ENCODE measurements around the gene TMEM266.
"Not testable (repeated sequence)": the region's sequence is repeated elsewhere in the genome, so short reads cannot be mapped to it uniquely, and the experiment has no call there.

TMEM266 gene

DNA sequence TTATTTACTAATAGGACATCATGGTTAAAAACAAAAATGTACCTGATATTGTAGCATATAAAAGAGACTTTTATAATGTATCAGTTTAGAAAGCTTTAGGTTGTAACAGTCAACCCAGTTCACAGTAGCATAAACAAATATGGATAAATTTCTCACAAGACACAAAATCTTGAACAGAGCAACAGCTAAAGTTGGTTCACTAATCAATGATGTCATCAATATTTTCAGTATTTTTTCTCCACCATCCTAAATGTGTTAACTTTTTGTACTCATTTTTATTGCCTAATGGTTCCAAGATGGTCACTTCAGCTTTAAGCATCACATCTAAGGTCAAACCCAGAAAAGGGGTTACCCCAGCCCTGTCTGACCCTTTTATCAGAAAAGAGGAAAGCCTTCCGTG, 26.3 kb upstream of the TMEM266 start:
- no peak overlapping the region for H3K4me3 ChIP-seq (ENCODE audit: low read depth, low read length)
- no peak for DNase-seq (ENCODE audit: low read depth)
- TF ChIP-seq, protein P1, sequence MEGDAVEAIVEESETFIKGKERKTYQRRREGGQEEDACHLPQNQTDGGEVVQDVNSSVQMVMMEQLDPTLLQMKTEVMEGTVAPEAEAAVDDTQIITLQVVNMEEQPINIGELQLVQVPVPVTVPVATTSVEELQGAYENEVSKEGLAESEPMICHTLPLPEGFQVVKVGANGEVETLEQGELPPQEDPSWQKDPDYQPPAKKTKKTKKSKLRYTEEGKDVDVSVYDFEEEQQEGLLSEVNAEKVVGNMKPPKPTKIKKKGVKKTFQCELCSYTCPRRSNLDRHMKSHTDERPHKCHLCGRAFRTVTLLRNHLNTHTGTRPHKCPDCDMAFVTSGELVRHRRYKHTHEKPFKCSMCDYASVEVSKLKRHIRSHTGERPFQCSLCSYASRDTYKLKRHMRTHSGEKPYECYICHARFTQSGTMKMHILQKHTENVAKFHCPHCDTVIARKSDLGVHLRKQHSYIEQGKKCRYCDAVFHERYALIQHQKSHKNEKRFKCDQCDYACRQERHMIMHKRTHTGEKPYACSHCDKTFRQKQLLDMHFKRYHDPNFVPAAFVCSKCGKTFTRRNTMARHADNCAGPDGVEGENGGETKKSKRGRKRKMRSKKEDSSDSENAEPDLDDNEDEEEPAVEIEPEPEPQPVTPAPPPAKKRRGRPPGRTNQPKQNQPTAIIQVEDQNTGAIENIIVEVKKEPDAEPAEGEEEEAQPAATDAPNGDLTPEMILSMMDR (IDR thresholded peaks at IDR 0.05; ENCODE audit: low read depth, low read length, missing control alignments) = no peak

DNA sequence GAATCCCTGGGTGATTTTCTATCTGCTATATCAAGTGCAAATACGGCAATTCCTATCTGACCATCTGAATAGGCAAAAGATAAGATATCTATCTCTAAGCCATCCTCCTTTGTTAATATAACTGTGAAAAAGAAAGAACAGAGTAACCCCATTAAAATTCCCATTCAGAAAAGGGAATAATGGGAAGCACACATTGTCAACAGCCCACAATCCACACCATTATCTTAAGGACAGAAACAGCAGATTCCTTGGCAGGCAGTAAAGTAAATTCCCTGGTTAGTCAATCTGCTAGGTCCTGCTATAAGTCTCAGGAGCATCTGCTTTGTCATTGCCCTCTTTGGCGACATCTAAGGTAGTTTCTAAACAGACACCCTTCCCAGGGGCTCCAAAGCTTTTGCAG, 25.7 kb upstream of the TMEM266 start:
- DNase-seq (ENCODE audit: low read depth) = no peak
- TF ChIP-seq, protein P1 (IDR thresholded peaks at IDR 0.05; ENCODE audit: low read depth, low read length, missing control alignments) = no peak
- H3K4me3 ChIP-seq (ENCODE audit: low read depth, low read length) = no peak overlapping the region

DNA sequence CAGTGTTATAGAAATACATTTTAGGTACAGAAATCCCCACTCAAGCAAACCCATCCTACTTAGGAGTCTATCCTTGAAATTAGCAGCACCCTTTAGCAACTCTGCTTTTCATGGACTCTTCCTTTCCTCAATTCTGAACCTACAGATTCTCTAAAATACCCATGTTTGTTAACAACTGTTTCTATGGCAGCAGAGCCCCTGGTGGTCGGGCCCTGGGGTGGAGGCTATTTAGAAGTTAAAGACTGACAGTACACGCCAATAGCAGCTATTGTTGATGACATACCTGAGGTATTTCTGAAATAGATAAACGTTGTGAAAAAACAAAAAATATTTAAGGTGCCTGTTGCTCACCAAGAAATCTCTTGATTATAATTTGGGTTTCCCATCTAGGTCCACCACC, 24.2 kb upstream of the TMEM266 start:
- DNase-seq (ENCODE audit: low read depth) = no peak
- TF ChIP-seq, protein P1 (IDR thresholded peaks at IDR 0.05; ENCODE audit: low read depth, low read length, missing control alignments) = no peak
- no peak overlapping the region for H3K4me3 ChIP-seq (ENCODE audit: low read depth, low read length)

DNA sequence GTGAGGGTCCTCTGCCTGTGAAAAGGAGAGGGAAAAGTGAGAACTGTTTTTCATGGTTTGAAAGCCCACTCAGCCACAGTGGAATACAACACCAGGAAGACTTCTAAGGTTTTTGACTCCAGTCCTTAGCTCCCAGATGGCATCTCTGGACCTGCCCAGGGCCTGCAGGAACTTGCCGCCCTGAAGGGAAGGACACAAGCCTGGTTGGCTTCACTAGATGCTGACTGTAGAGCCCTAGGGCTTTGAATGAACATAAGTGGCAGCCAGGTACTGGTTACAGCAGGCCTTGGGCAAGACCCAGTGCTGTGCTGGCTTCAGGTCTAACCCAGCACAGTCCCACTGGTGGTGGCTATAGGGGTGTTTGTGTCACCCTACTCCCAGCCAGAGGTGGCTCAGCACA, 21.3 kb upstream of the TMEM266 start:
- TF ChIP-seq, protein P1 (IDR thresholded peaks at IDR 0.05; ENCODE audit: low read depth, low read length, missing control alignments) = no peak
- DNase-seq (ENCODE audit: low read depth) = no peak
- H3K4me3 ChIP-seq (ENCODE audit: low read depth, low read length) = no peak overlapping the region

DNA sequence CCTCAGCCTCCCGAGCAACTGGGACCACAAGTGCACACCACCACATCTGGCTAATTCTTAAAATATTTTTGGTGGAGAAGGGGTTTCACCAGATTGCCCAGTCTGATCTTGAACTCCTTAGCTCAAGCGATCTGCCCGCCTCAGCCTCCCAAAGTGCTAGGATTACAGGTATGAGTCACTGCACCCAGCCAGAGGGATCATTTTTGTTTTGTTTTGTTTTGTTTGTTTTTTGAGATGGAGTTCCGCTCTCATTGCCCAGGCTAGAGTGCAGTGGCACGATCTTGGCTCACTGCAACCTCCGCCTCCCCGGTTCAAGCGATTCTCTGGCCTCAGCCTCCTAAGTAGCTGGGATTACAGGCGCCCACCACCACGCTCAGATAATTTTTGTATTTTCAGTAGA, 5.6 kb upstream of the TMEM266 start:
- not testable (repeated sequence) for DNase-seq (ENCODE audit: low read depth); H3K4me3 ChIP-seq (ENCODE audit: low read depth, low read length)

DNA sequence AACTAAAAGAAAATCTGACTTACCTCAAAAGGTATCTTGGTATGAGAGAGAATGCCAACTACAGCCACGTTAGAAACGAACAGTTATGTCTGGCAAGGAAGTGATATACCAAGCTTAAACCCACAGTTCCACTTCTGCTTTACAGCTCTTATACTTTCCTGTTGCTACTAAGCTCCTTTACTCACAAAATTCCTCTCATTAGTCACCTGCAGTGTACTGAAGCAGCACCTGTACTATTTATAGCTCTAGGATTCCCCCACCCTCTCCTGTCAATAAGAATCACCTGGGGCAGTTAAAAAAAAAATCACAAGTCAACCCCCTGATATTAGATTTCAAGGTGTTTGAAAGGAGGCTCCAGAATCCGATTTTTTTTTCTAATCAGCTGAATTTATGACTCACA, 2.9 kb upstream of the TMEM266 start:
- peak; percentile 76 for DNase-seq (ENCODE audit: low read depth)
- H3K4me3 ChIP-seq (ENCODE audit: low read depth, low read length) = no peak overlapping the region; the same call in 1 of the 2 replicates
- TF ChIP-seq, protein P1 (IDR thresholded peaks at IDR 0.05; ENCODE audit: low read depth, low read length, missing control alignments) = no peak

DNA sequence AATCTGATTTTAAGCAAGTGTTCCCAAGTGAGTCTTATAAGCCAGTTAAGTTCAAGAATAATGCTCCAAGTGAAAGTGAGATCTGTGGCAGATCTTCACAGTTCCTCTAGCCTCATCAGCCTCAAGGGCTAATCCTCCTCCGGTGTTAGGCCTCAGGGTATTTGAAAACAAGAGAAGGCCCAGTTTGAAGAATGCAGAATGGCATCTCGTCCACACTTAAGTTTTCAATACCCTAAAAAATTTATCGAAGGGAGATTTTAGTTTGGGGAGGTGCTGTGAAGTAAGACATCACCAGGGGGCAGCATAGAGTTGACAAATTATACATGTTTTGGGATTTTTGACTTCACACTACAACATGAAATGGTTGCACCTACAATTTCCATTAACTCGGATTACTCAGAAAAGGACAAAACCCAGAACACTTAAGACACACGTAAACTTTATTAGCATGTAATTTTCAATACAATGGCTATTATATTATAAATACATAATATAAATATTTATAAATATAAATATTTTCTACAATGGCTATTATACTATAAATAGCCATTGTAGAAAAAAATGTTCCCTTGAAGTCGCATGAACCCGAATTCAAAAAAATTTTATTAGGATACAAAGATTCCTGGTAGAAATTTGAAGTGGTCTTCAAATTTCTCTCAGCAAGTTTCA, 2.3 kb upstream of the TMEM266 start:
- TF ChIP-seq, protein P1 (IDR thresholded peaks at IDR 0.05; ENCODE audit: low read depth, low read length, missing control alignments) = peak; percentile 69
- DNase-seq (ENCODE audit: low read depth) = peak; percentile 47
- no peak overlapping the region; the same call in 1 of the 2 replicates for H3K4me3 ChIP-seq (ENCODE audit: low read depth, low read length)

Data from GM12864 (cell line).